ENCODE results near the gene DNAJC24. TPM values are rescaled to one million over a fixed set of nuclear protein-coding genes. Genes with fewer than 3 reads are reported as not detected.
A peak's percentile ranks its signal among the peaks of the same experiment; 100 is the strongest.
"Not testable (repeated sequence)": the region's sequence is repeated elsewhere in the genome, so short reads cannot be mapped to it uniquely, and the experiment has no call there.

DNAJC24 gene, protein sequence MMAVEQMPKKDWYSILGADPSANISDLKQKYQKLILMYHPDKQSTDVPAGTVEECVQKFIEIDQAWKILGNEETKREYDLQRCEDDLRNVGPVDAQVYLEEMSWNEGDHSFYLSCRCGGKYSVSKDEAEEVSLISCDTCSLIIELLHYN
- total RNA-seq (2021) (46.9 and 50.4 TPM in 2 replicates), Bru-seq, nascent RNA (percentile 93 among the genes with signal in this experiment), BruChase-seq, experiment 1, labeled RNA remaining after a 2-hour chase (percentile 88 among the genes with signal in this experiment), BruChase-seq, experiment 2, labeled RNA remaining after a 6-hour chase (percentile 83 among the genes with signal in this experiment)
- long read RNA-seq, transcript DNAJC24-209 (3 exons, 2,745 nt), result major isoform, 15 of 23 reads
- long read RNA-seq, partial matches to known transcripts, result 1 of 23 reads
- long read RNA-seq, other reads (novel, unspliced or antisense), result 4 of 23 reads

- POLR2A ChIA-PET (ENCODE audit: low non-redundant PET), result interaction anchor here (0.6 kb wide), 1 partner anchor 462 kb away, joined by 3 read pairs; no protein-coding TSS in a partner anchor
- TF ChIP-seq, protein P1, sequence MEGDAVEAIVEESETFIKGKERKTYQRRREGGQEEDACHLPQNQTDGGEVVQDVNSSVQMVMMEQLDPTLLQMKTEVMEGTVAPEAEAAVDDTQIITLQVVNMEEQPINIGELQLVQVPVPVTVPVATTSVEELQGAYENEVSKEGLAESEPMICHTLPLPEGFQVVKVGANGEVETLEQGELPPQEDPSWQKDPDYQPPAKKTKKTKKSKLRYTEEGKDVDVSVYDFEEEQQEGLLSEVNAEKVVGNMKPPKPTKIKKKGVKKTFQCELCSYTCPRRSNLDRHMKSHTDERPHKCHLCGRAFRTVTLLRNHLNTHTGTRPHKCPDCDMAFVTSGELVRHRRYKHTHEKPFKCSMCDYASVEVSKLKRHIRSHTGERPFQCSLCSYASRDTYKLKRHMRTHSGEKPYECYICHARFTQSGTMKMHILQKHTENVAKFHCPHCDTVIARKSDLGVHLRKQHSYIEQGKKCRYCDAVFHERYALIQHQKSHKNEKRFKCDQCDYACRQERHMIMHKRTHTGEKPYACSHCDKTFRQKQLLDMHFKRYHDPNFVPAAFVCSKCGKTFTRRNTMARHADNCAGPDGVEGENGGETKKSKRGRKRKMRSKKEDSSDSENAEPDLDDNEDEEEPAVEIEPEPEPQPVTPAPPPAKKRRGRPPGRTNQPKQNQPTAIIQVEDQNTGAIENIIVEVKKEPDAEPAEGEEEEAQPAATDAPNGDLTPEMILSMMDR (conservative IDR thresholded peaks at IDR 0.05; ENCODE audit: low read depth, low read length), result no peak
- TSS peak; percentile 52 for BruUV-seq (replicated peaks)
- CTCF ChIA-PET, result interaction anchor here (0.9 to 1.6 kb wide), 4 partner anchors 28 to 589 kb away, joined by 7 read pairs; no protein-coding TSS in a partner anchor
- Histone ChIP-seq H3K4me1 (ENCODE audit: insufficient read depth, low read length, poor library complexity, severe bottlenecking) (peaks cover 20% of the 10 kb centered on the region), H3K27me3 (replicated peaks; ENCODE audit: insufficient read depth, low read depth, low read length, poor library complexity) (peaks cover 22% of the 10 kb centered on the region), H3K4me3 (ENCODE audit: low read depth, low read length, poor library complexity, severe bottlenecking) (peak within 1 kb of the TSS; percentile 58), H3K36me3 (ENCODE audit: insufficient read depth, low read length, poor library complexity, severe bottlenecking) (peaks cover 3% of the 10 kb centered on the region), H3K9me3 (ENCODE audit: low read depth, low read length, poor library complexity, severe bottlenecking) (no peaks in the 10 kb centered on the region), H3K27ac (ENCODE audit: low read depth, low read length, poor library complexity, severe bottlenecking) (peak within 1 kb of the TSS; percentile 71)
- peak; percentile 100 for DNase-seq (ENCODE audit: low spot score)
- intact Hi-C loops (cut with micrococcal nuclease; ENCODE audit: unreplicated experiment), result no loop called here
Measured at GRCh38 chr11:31369348-31370329, at the start of gene DNAJC24, which contains the start of gene DCDC1. DNAJC24 (plus strand) TSS chr11:31369860; CDS start chr11:31370749, 889 bp downstream. DCDC1 (minus strand) TSS chr11:31369739; CDS start chr11:31328280, 41,459 bp downstream.

GRCh38 chr11:31321494-31321893 lies 48.2 kb upstream of the DNAJC24 start:
- DNase-seq (ENCODE audit: low spot score); H3K27me3 ChIP-seq (replicated peaks; ENCODE audit: insufficient read depth, low read depth, low read length, poor library complexity); BruUV-seq (replicated peaks); POLR2A ChIA-PET (ENCODE audit: low non-redundant PET); H3K36me3 ChIP-seq (ENCODE audit: insufficient read depth, low read length, poor library complexity, severe bottlenecking); H3K4me1 ChIP-seq (ENCODE audit: insufficient read depth, low read length, poor library complexity, severe bottlenecking); CTCF ChIA-PET; H3K27ac ChIP-seq (ENCODE audit: low read depth, low read length, poor library complexity, severe bottlenecking); H3K9me3 ChIP-seq (ENCODE audit: low read depth, low read length, poor library complexity, severe bottlenecking); H3K4me3 ChIP-seq (ENCODE audit: low read depth, low read length, poor library complexity, severe bottlenecking): not testable (repeated sequence)
- intact Hi-C loops (cut with micrococcal nuclease; ENCODE audit: unreplicated experiment), result loop anchor here (1.0 kb wide), 1 partner anchor 15 kb away; no protein-coding TSS in a partner anchor

DNA sequence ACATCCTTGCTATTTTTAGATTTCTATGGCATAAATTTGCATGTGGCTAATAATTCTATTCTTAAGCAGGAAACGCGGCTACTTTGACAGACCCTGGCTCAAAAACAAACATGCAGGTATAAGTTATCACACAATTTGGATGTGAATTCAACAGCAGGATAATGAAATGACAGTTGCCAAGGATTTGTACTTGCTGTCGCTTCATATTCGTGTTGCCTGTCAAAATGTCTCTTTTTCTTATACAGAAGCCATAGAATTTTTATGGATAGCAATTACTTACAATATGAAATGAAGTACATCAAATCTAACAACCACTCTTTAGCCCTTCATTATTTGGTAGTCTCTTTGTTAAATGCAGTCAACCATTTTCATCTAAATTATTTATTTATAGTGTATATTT lies 46.5 kb upstream of the DNAJC24 start:
- ChIA-PET POLR2A (ENCODE audit: low non-redundant PET) (no interaction called here), CTCF (no interaction called here)
- H3K9me3 ChIP-seq (ENCODE audit: low read depth, low read length, poor library complexity, severe bottlenecking), result no peaks in the 10 kb centered on the region
- intact Hi-C loops (cut with micrococcal nuclease; ENCODE audit: unreplicated experiment), result no loop called here
- no peak for DNase-seq (ENCODE audit: low spot score)
- no peak overlapping the region for H3K27ac ChIP-seq (ENCODE audit: low read depth, low read length, poor library complexity, severe bottlenecking)
- no peaks in the 10 kb centered on the region for H3K36me3 ChIP-seq (ENCODE audit: insufficient read depth, low read length, poor library complexity, severe bottlenecking)
- H3K4me1 ChIP-seq (ENCODE audit: insufficient read depth, low read length, poor library complexity, severe bottlenecking), result no peaks in the 10 kb centered on the region
- H3K4me3 ChIP-seq (ENCODE audit: low read depth, low read length, poor library complexity, severe bottlenecking), result no peak overlapping the region
- H3K27me3 ChIP-seq (replicated peaks; ENCODE audit: insufficient read depth, low read depth, low read length, poor library complexity), result no peaks in the 10 kb centered on the region
- BruUV-seq (replicated peaks), result no TSS peak
- TF ChIP-seq, protein P1 (conservative IDR thresholded peaks at IDR 0.05; ENCODE audit: low read depth, low read length), result no peak
- no peak for TF ChIP-seq EZH2 (IDR thresholded peaks at IDR 0.05; ENCODE audit: borderline replicate concordance, low read depth, low read length, poor library complexity, severe bottlenecking)
